ENCODE results near the gene PRDM15.

GRCh38 chr21:41828884-41829360, 50.2 kb downstream of the PRDM15 start:
- no peak for TF ChIP-seq CTCF (IDR thresholded peaks at IDR 0.05; ENCODE audit: extremely low read depth in 1 of 2, insufficient read depth in 1 of 2, low read depth in 1 of 2, low read length in 2 of 2)
- TF ChIP-seq POLR2AphosphoS5 (IDR thresholded peaks at IDR 0.05; ENCODE audit: insufficient read depth, low read depth, low read length) = no peak
- no peak for TF ChIP-seq MYC (IDR thresholded peaks at IDR 0.05; ENCODE audit: low read depth, low read length)
- TF ChIP-seq POLR2A (IDR thresholded peaks at IDR 0.05; ENCODE audit: low read depth, low read length) = no peak
- TF ChIP-seq MAX (IDR thresholded peaks at IDR 0.05; ENCODE audit: insufficient read depth, insufficient read length) = no peak
- no peak for TF ChIP-seq EZH2 (IDR thresholded peaks at IDR 0.05; ENCODE audit: borderline replicate concordance, low read depth, low read length, severe bottlenecking)
- no peak for TF ChIP-seq FOS (IDR thresholded peaks at IDR 0.05; ENCODE audit: borderline replicate concordance, insufficient read depth, low read length)
